ENCODE data around the gene CHMP4B.

DNA sequence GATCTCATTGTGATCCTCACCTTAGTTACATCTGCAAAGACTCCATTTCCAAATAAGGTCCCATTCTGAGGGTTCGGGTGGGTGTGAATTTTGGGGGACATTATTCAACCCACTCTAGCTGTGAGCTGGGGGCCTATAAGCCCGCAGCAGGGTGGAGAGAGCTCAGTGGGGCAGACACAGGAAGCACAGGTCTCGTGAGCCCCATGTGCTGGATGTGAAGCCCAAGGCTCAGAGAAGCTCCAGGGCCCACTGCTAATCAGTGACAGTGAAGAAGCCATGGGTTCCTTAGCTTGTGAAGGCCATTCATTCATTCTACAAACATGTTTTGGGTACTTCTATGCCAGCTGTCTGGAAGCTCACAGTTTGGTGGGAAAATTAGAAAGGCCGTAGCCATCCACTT, 47.5 kb downstream of the CHMP4B start:
- TF ChIP-seq EZH2 (IDR thresholded peaks at IDR 0.05; ENCODE audit: insufficient read depth, poor library complexity, severe bottlenecking) (no peak), EZH2phosphoT487 (IDR thresholded peaks at IDR 0.05; ENCODE audit: insufficient read depth, low read depth) (no peak)
